ENCODE results near the gene ARL16. TPM values are rescaled to one million over a fixed set of nuclear protein-coding genes. Genes with fewer than 3 reads are reported as not detected.

Gene ARL16
- total RNA-seq, 1 experiment from 2014 or later, result 40.1 TPM

- H3K27ac Mint-ChIP-seq (ENCODE audit: unreplicated experiment), result no peak overlapping the region
- no peaks in the 10 kb centered on the region for H3K27me3 Mint-ChIP-seq (ENCODE audit: unreplicated experiment)
- intact Hi-C loops (cut with micrococcal nuclease; ENCODE audit: unreplicated experiment), result no loop called here
- CTCF ChIA-PET, result interaction anchor here (0.6 to 1.7 kb wide), 6 partner anchors 17 to 123 kb away, joined by 3 to 8 read pairs (median 4); partner anchors contain the start of genes ARL16 and HGS
- TSS peak; percentile 29 for BruUV-seq (replicated peaks)
- H3K4me1 Mint-ChIP-seq (ENCODE audit: low read depth, unreplicated experiment), result peaks cover 22% of the 10 kb centered on the region
- peaks cover 84% of the 10 kb centered on the region for H3K36me3 Mint-ChIP-seq (ENCODE audit: insufficient read depth, unreplicated experiment)
- DNase-seq, result no peak
- H3K4me3 Mint-ChIP-seq (ENCODE audit: low read depth, unreplicated experiment), result peak overlapping the region; percentile 98
- no peak for TF ChIP-seq CTCF (IDR thresholded peaks at IDR 0.05; ENCODE audit: unreplicated experiment)
- no peaks in the 10 kb centered on the region for H3K9me3 Mint-ChIP-seq (ENCODE audit: low read depth, unreplicated experiment)
Measured at GRCh38 chr17:81703747-81704654, 20.4 kb upstream of the ARL16 start.

DNA sequence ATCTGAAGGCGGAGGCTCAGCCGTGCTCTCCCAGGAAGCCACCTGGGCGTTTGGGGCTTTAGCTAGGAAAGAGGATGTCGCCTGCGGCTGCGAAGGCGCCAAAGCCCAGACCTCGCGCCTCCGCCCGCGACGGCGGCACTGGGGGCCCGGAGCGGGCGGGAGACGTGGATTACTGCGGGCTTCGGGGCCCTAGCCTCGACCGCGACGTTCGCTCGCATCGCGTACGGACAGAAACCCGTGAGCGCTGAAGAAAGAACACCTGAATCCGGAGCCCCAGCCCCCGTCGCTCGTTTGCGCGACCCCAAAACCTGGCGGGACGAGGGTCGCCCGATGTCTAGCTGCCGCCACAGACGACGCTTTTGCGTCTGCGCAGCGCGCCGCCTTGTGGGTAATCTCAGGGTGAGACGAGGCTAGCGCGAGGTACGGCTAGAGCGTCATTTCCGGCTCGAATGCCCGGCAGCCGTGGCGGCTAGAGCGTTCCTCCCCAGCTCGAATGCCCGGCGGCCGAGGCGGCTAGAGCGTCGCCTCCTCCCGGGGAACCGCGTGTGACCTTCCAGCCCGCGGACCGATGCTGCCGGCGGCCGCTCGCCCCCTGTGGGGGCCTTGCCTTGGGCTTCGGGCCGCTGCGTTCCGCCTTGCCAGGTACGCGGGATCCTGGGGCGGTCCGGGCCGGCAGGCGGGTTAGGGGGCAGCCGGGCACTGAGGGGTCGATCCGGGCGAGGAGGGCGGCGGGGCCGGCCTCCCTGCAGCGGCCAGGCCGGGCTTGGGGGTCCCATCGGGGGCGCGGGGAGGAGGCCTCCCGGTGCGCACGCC lies 19.5 kb upstream of the ARL16 start, which contains the start of gene MRPL12:
Gene MRPL12, plus strand, starts transcription at position 434 of the 813 bp plus-strand sequence. Its CDS starts 135 bp downstream, at position 569.
- peak within 1 kb of the TSS; percentile 98 for H3K27ac Mint-ChIP-seq (ENCODE audit: unreplicated experiment)
- DNase-seq, result peak; percentile 91
- peaks cover 88% of the 10 kb centered on the region for H3K36me3 Mint-ChIP-seq (ENCODE audit: insufficient read depth, unreplicated experiment)
- no peaks in the 10 kb centered on the region for H3K27me3 Mint-ChIP-seq (ENCODE audit: unreplicated experiment)
- no peak for TF ChIP-seq CTCF (IDR thresholded peaks at IDR 0.05; ENCODE audit: unreplicated experiment)
- no peaks in the 10 kb centered on the region for H3K9me3 Mint-ChIP-seq (ENCODE audit: low read depth, unreplicated experiment)
- CTCF ChIA-PET, result interaction anchor here (0.6 to 1.7 kb wide), 4 partner anchors 18 to 124 kb away, joined by 3 to 8 read pairs (median 6); partner anchors contain the start of genes ARL16 and HGS
- H3K4me1 Mint-ChIP-seq (ENCODE audit: low read depth, unreplicated experiment), result peaks cover 22% of the 10 kb centered on the region
- BruUV-seq (replicated peaks), result TSS peak; percentile 85
- H3K4me3 Mint-ChIP-seq (ENCODE audit: low read depth, unreplicated experiment), result peak within 1 kb of the TSS; percentile 98
- intact Hi-C loops (cut with micrococcal nuclease; ENCODE audit: unreplicated experiment), result no loop called here

DNA sequence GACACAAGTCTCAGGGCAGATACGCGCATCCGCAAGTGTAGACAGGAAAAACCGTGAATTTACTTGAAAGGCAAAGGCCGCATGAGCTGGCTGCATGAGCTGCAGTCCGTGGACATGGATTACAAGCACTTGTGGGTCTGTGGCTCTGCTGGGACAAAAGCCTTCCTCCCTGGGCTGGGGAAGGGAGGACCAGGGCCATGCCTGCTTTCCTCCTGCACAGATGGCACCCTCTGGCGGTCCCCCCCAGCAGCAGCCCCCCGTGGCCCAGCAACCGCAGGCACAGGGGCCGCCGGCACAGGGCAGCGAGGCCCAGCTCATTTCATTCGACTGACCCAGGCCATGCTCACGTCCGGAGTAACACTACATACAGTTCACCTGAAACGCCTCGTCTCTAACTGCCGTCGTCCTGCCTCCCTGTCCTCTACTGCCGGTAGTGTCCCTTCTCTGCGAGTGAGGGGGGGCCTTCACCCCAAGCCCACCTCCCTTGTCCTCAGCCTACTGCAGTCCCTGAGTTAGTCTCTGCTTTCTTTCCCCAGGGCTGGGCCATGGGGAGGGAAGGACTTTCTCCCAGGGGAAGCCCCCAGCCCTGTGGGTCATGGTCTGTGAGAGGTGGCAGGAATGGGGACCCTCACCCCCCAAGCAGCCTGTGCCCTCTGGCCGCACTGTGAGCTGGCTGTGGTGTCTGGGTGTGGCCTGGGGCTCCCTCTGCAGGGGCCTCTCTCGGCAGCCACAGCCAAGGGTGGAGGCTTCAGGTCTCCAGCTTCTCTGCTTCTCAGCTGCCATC lies 17.9 kb upstream of the ARL16 start:
- no TSS peak for BruUV-seq (replicated peaks)
- Mint-ChIP-seq H3K27ac (ENCODE audit: unreplicated experiment) (peak overlapping the region; percentile 98), H3K4me1 (ENCODE audit: low read depth, unreplicated experiment) (peaks cover 22% of the 10 kb centered on the region), H3K36me3 (ENCODE audit: insufficient read depth, unreplicated experiment) (peaks cover 92% of the 10 kb centered on the region), H3K4me3 (ENCODE audit: low read depth, unreplicated experiment) (peak overlapping the region; percentile 98), H3K9me3 (ENCODE audit: low read depth, unreplicated experiment) (no peaks in the 10 kb centered on the region), H3K27me3 (ENCODE audit: unreplicated experiment) (no peaks in the 10 kb centered on the region)
- intact Hi-C loops (cut with micrococcal nuclease; ENCODE audit: unreplicated experiment), result no loop called here
- CTCF ChIA-PET, result interaction anchor here (1.1 kb wide), 1 partner anchor 18 kb away, joined by 4 read pairs; the partner anchor contains the start of genes ARL16 and HGS
- no peak for TF ChIP-seq CTCF (IDR thresholded peaks at IDR 0.05; ENCODE audit: unreplicated experiment)
- no peak for DNase-seq
